ENCODE data around the gene MYH3. TPM values are rescaled to one million over a fixed set of nuclear protein-coding genes. Genes with fewer than 3 reads are reported as not detected.

MYH3 gene
- total RNA-seq, 1 experiment from 2014 or later, result 1.6 TPM

DNA sequence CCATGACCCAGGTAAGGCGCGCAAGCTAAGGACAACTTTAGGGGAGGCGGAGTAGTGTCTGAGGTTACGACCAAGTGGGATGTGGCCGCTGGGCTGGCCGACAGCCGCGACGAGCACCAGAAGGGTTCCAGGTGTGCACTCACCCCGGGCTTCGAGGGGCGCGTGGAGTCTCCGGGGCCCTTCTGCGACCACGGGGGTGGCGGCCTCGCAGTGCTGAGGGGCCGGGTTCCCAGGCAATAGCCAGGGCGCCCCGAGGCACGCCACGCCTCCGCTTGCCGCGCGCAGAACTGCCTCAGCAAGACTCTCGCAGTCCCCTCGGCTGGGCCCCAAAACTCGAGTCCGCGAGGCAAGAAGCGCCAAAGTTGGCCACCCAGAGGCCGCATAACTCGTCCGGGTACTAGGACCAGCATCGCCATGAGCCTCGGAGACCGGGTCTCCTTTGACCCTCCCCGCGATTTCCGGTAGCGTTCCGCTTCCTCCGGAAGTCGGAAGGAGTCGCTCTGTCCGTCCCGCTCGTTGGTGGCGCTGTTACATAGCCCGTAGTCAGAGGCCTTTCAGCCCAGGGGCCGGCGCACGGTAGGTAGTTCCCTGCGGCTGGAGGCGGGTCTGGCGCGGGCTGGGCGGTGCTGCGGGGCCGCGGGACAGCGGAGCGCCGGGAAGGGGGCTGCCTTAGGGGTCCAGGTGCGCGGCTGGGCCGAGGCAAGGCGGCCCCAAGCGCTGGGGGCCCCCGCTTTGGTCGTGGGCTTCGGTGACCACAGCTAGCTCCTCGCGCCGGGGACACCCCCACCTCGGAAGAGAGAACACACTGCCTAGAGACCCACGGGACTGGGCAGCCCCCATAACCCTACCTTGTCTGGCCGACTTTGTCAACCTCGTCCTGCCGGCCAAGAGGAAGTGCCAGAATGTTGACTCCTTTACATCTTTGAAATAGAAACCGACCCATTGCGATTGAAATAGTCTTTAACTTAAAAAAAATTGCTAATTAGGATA lies 40.3 kb upstream of the MYH3 start, which contains the start of the genes ADPRM and SCO1 (continued):
- no peak for TF ChIP-seq ZNF425 (CRISPR knock-in tag; conservative IDR thresholded peaks at IDR 0.05)
- TF ChIP-seq, protein P1, sequence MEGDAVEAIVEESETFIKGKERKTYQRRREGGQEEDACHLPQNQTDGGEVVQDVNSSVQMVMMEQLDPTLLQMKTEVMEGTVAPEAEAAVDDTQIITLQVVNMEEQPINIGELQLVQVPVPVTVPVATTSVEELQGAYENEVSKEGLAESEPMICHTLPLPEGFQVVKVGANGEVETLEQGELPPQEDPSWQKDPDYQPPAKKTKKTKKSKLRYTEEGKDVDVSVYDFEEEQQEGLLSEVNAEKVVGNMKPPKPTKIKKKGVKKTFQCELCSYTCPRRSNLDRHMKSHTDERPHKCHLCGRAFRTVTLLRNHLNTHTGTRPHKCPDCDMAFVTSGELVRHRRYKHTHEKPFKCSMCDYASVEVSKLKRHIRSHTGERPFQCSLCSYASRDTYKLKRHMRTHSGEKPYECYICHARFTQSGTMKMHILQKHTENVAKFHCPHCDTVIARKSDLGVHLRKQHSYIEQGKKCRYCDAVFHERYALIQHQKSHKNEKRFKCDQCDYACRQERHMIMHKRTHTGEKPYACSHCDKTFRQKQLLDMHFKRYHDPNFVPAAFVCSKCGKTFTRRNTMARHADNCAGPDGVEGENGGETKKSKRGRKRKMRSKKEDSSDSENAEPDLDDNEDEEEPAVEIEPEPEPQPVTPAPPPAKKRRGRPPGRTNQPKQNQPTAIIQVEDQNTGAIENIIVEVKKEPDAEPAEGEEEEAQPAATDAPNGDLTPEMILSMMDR (IDR thresholded peaks at IDR 0.05), result no peak
- no peak for TF ChIP-seq GTF2I (CRISPR knock-in tag; conservative IDR thresholded peaks at IDR 0.05)
- TF ChIP-seq ZNF416 (CRISPR knock-in tag; IDR thresholded peaks at IDR 0.05), result no peak
- TF ChIP-seq, protein P2, sequence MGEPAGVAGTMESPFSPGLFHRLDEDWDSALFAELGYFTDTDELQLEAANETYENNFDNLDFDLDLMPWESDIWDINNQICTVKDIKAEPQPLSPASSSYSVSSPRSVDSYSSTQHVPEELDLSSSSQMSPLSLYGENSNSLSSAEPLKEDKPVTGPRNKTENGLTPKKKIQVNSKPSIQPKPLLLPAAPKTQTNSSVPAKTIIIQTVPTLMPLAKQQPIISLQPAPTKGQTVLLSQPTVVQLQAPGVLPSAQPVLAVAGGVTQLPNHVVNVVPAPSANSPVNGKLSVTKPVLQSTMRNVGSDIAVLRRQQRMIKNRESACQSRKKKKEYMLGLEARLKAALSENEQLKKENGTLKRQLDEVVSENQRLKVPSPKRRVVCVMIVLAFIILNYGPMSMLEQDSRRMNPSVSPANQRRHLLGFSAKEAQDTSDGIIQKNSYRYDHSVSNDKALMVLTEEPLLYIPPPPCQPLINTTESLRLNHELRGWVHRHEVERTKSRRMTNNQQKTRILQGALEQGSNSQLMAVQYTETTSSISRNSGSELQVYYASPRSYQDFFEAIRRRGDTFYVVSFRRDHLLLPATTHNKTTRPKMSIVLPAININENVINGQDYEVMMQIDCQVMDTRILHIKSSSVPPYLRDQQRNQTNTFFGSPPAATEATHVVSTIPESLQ (CRISPR knock-in tag; IDR thresholded peaks at IDR 0.05), result no peak
- TF ChIP-seq SMAD3 (CRISPR knock-in tag; IDR thresholded peaks at IDR 0.05; ENCODE audit: borderline replicate concordance), result 0 out of 2 replicates have a peak, but pooled peaks have one; percentile 67
- TF ChIP-seq RORB (CRISPR knock-in tag; IDR thresholded peaks at IDR 0.05), result no peak
- TF ChIP-seq CREM (CRISPR knock-in tag; IDR thresholded peaks at IDR 0.05), result no peak
- TF ChIP-seq ZSCAN18 (CRISPR knock-in tag; IDR thresholded peaks at IDR 0.05), result no peak
- TF ChIP-seq NR3C1 (CRISPR knock-in tag; conservative IDR thresholded peaks at IDR 0.05; ENCODE audit: low read depth), result no peak
- no peak for TF ChIP-seq IRF2 (CRISPR knock-in tag; IDR thresholded peaks at IDR 0.05; ENCODE audit: borderline replicate concordance, low read depth)
- TF ChIP-seq HMGXB4 (CRISPR knock-in tag; IDR thresholded peaks at IDR 0.05), result peak; percentile 48; the same call in 1 of the 2 replicates
- TF ChIP-seq, protein P3, sequence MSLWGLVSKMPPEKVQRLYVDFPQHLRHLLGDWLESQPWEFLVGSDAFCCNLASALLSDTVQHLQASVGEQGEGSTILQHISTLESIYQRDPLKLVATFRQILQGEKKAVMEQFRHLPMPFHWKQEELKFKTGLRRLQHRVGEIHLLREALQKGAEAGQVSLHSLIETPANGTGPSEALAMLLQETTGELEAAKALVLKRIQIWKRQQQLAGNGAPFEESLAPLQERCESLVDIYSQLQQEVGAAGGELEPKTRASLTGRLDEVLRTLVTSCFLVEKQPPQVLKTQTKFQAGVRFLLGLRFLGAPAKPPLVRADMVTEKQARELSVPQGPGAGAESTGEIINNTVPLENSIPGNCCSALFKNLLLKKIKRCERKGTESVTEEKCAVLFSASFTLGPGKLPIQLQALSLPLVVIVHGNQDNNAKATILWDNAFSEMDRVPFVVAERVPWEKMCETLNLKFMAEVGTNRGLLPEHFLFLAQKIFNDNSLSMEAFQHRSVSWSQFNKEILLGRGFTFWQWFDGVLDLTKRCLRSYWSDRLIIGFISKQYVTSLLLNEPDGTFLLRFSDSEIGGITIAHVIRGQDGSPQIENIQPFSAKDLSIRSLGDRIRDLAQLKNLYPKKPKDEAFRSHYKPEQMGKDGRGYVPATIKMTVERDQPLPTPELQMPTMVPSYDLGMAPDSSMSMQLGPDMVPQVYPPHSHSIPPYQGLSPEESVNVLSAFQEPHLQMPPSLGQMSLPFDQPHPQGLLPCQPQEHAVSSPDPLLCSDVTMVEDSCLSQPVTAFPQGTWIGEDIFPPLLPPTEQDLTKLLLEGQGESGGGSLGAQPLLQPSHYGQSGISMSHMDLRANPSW (CRISPR knock-in tag; conservative IDR thresholded peaks at IDR 0.05; ENCODE audit: low read depth), result no peak
- TF ChIP-seq ZBTB21 (CRISPR knock-in tag; IDR thresholded peaks at IDR 0.05; ENCODE audit: borderline replicate concordance), result peak; percentile 75
- 0 out of 2 replicates have a peak, but pooled peaks have one; percentile 13 for TF ChIP-seq KAT7 (CRISPR knock-in tag; IDR thresholded peaks at IDR 0.05; ENCODE audit: borderline replicate concordance)
- TF ChIP-seq ZNF512 (CRISPR knock-in tag; IDR thresholded peaks at IDR 0.05; ENCODE audit: borderline replicate concordance), result no peak
- TF ChIP-seq PREB (CRISPR knock-in tag; IDR thresholded peaks at IDR 0.05; ENCODE audit: borderline replicate concordance), result no peak
- TF ChIP-seq HMGA2 (CRISPR knock-in tag; IDR thresholded peaks at IDR 0.05), result no peak
- TF ChIP-seq FOXP4 (CRISPR knock-in tag; IDR thresholded peaks at IDR 0.05), result peak; percentile 90

All from WTC11 (cell line).